Measurements from ENCODE around the gene PIEZO2.
A peak's percentile ranks its signal among the peaks of the same experiment; 100 is the strongest.

Gene PIEZO2

GRCh38 chr18:10951631-10952544 is 197.5 kb downstream of the PIEZO2 start:
- FAIRE-seq, result peak; percentile 74
- no peak for TF ChIP-seq POU2F2 (IDR thresholded peaks at IDR 0.05; ENCODE audit: low read depth, low read length)
- TF ChIP-seq POLR2A (IDR thresholded peaks at IDR 0.05; ENCODE audit: low read depth, low read length), result peak; percentile 44; the same call in 1 of the 2 replicates
- DNase-seq (ENCODE audit: insufficient read length, low spot score), result no peak

GRCh38 chr18:10950876-10951630 is 198.3 kb downstream of the PIEZO2 start:
- DNase-seq (ENCODE audit: insufficient read length, low spot score), result no peak
- peak; percentile 63; the same call in 1 of the 2 replicates for TF ChIP-seq TAF1 (IDR thresholded peaks at IDR 0.05; ENCODE audit: low read depth, low read length)
- no peak for TF ChIP-seq PAX5 (IDR thresholded peaks at IDR 0.05; ENCODE audit: insufficient read depth, low read length, severe bottlenecking)
- no peak for TF ChIP-seq SPI1 (IDR thresholded peaks at IDR 0.05; ENCODE audit: low read depth, low read length)
- 0 out of 2 replicates have a peak, but pooled peaks have one; percentile 10 for TF ChIP-seq POLR2A (IDR thresholded peaks at IDR 0.05; ENCODE audit: low read depth, low read length)
- peak; percentile 83 for TF ChIP-seq POU2F2 (IDR thresholded peaks at IDR 0.05; ENCODE audit: low read depth, low read length)
- TF ChIP-seq POLR2AphosphoS5 (IDR thresholded peaks at IDR 0.05; ENCODE audit: low read depth, low read length), result no peak; the same call in 1 of the 2 replicates
- peak; percentile 91 for FAIRE-seq

- TF ChIP-seq SPI1 (IDR thresholded peaks at IDR 0.05; ENCODE audit: low read depth, low read length) (no peak), POLR2A (IDR thresholded peaks at IDR 0.05; ENCODE audit: low read depth, low read length) (peak; percentile 73), POU2F2 (IDR thresholded peaks at IDR 0.05; ENCODE audit: low read depth, low read length) (no peak), PAX5 (IDR thresholded peaks at IDR 0.05; ENCODE audit: insufficient read depth, low read length, severe bottlenecking) (no peak), TAF1 (IDR thresholded peaks at IDR 0.05; ENCODE audit: low read depth, low read length) (no peak), POLR2AphosphoS5 (IDR thresholded peaks at IDR 0.05; ENCODE audit: low read depth, low read length) (peak; percentile 76)
- DNase-seq (ENCODE audit: insufficient read length, low spot score) (no peak), FAIRE-seq (no peak)
Measured at GRCh38 chr18:10950080-10950875, 199.1 kb downstream of the PIEZO2 start.

- DNase-seq (ENCODE audit: insufficient read length, low spot score), result no peak
- FAIRE-seq, result no peak
- TF ChIP-seq POLR2AphosphoS5 (IDR thresholded peaks at IDR 0.05; ENCODE audit: low read depth, low read length) (peak; percentile 15; the same call in 1 of the 2 replicates), POLR2A (IDR thresholded peaks at IDR 0.05; ENCODE audit: low read depth, low read length) (peak; percentile 61; the same call in 1 of the 2 replicates), SPI1 (IDR thresholded peaks at IDR 0.05; ENCODE audit: low read depth, low read length) (no peak)
Measured at GRCh38 chr18:10949655-10950054, 199.7 kb downstream of the PIEZO2 start.

GRCh38 chr18:10948421-10948820 is 200.9 kb downstream of the PIEZO2 start:
- no peak for TF ChIP-seq TAF1 (IDR thresholded peaks at IDR 0.05; ENCODE audit: low read depth, low read length)
- DNase-seq (ENCODE audit: insufficient read length, low spot score) (no peak), FAIRE-seq (no peak)

GRCh38 chr18:10946058-10946457 is 203.3 kb downstream of the PIEZO2 start:
- DNase-seq (ENCODE audit: insufficient read length, low spot score) (no peak), FAIRE-seq (no peak)
- TF ChIP-seq POU2F2 (IDR thresholded peaks at IDR 0.05; ENCODE audit: low read depth, low read length) (no peak), POLR2A (IDR thresholded peaks at IDR 0.05; ENCODE audit: low read depth, low read length) (no peak), PAX5 (IDR thresholded peaks at IDR 0.05; ENCODE audit: insufficient read depth, low read length, severe bottlenecking) (no peak), POLR2AphosphoS5 (IDR thresholded peaks at IDR 0.05; ENCODE audit: low read depth, low read length) (no peak), SPI1 (IDR thresholded peaks at IDR 0.05; ENCODE audit: low read depth, low read length) (no peak), TAF1 (IDR thresholded peaks at IDR 0.05; ENCODE audit: low read depth, low read length) (no peak)

GRCh38 chr18:10942998-10943397 is 206.4 kb downstream of the PIEZO2 start:
- DNase-seq (ENCODE audit: insufficient read length, low spot score) (no peak), FAIRE-seq (no peak)
- no peak for TF ChIP-seq POLR2A (IDR thresholded peaks at IDR 0.05; ENCODE audit: low read depth, low read length)
- TF ChIP-seq PAX5 (IDR thresholded peaks at IDR 0.05; ENCODE audit: insufficient read depth, low read length, severe bottlenecking), result no peak
- TF ChIP-seq POU2F2 (IDR thresholded peaks at IDR 0.05; ENCODE audit: low read depth, low read length), result no peak
- TF ChIP-seq SPI1 (IDR thresholded peaks at IDR 0.05; ENCODE audit: low read depth, low read length), result no peak
- no peak for TF ChIP-seq TAF1 (IDR thresholded peaks at IDR 0.05; ENCODE audit: low read depth, low read length)

- DNase-seq (ENCODE audit: insufficient read length, low spot score) (no peak), FAIRE-seq (no peak)
- TF ChIP-seq POLR2AphosphoS5 (IDR thresholded peaks at IDR 0.05; ENCODE audit: low read depth, low read length) (no peak), TAF1 (IDR thresholded peaks at IDR 0.05; ENCODE audit: low read depth, low read length) (no peak), SPI1 (IDR thresholded peaks at IDR 0.05; ENCODE audit: low read depth, low read length) (no peak), POU2F2 (IDR thresholded peaks at IDR 0.05; ENCODE audit: low read depth, low read length) (no peak), POLR2A (IDR thresholded peaks at IDR 0.05; ENCODE audit: low read depth, low read length) (no peak), PAX5 (IDR thresholded peaks at IDR 0.05; ENCODE audit: insufficient read depth, low read length, severe bottlenecking) (no peak)
Measured at GRCh38 chr18:10939822-10940221, 209.5 kb downstream of the PIEZO2 start.

Data from GM12891 (cell line).